GM21381 (cell line): Measurements from ENCODE around the gene SLC2A9.

ENCODE experiments used
- ATAC-seq: cut with Tn5 transposase; IDR thresholded peaks from one replicate; pipeline ENCODE4 v1.9.1; 2021; ENCODE audit warnings: mild to moderate bottlenecking, moderate library complexity; ENCODE audit not compliant: unreplicated experiment

Gene SLC2A9

DNA sequence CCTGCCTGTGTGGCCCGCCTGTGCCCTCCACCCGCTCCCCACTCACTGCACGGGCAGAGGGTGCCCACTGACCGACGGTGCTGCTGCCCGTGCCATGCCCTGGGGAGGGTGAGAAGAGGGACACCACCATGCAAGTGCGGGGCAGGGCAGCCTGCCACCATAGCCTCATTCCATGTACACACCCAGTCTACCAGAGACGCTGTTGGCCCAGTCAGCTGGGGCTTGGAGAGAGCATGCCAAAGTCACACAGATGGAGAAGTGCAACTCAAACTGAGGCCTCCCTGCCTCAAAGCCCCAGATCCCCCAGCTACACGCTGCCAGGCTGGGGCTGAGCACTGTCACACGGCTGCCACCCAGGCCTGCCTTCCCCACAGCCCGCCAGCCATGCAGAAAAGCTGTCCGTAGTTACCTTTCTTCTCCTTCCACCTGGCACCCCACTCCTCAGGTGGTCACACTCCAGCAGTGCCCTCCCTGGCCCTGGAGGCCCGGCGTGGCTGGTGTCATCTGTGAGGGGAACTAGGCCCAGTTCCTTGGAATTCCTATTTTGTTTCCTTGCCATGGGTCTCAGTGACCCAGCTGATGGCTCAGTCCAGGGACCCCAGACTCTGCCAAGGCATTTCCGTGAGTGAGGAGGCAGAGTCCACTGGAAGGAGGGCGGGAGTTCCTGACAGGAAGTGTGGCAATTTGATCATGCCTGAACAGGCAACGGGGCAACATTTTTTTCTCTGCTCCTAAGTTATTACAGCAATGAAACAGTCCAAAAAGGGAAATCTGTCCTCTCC lies at the start of gene SLC2A9:
TSS of gene SLC2A9 (minus strand) at position 627 of the 782 bp plus-strand sequence. CDS start at position 559, 68 bp downstream.
- ATAC-seq: no peak

DNA sequence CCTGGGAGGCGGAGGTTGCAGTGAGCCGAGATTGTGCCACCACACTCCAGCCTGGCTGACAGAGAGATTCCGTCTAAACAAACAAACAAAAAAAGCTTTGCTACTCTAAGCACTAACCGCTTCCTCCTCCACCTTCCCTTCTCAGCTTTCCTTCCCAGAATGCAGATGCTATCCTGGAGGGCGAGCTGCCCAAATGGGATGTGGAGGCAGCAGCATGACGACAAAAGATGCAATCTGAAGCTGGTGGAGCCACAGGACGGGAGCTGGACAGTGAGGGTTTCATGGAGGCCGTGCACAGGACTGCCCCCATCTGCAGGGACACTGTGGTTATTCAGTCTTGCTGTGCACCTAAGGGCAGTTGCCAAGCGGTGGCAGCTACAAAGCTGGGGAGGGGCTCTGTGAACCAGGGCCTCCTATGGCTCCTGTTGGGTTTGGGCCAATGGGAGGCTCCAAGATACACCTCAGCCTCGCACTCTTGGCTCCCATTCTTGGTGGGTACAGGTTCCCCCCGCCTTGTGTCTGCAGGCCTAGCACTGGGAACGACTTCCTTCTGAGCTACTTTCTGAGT lies 47.9 kb upstream of the SLC2A9 start:
- no peak for ATAC-seq

DNA sequence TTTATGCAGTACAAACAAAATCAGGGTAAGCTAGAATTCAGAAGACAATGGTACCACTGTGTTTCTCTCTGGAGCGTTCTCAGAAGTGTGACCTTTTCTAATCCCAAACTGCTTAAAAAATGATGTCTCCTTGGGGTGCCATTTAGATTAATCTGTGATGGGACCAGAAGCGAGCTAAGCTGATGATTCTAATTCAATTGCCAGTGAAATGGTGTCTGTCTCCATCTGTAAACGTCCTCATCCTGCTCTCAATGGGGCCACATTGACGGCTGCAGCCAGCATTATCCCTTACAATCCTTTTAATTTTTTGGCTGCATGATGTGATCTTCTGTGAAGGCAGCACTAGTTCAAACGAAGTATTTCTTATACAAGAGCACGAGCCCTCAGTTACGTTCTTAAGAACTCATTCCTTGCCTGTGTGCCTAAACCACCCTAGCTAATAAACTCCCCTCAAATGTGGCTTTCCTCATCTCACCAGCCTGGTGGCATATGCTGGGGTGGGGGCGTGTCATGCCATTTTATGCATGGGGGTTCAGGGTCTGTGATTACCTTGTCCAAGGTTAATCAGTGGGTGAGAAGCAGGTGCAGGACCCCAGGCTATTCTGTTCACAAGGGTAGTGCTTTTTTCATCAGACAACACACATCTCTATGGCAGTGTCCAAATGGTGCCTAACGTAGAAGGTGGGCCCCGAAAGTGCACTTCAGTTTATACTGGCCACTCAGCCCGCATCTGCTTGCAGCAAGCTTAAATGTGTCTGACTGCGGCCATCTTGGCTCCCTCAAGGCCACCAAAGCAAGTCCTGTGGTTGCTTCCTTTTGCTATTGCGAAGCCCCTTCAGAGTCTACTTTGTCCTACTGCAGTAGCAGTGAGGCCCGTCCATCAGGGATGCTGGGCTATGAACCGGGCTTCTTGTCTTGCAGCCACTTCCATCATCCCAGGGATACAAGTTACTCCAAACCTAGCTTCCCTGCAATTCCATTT lies 45.7 kb upstream of the SLC2A9 start:
- ATAC-seq: no peak

DNA sequence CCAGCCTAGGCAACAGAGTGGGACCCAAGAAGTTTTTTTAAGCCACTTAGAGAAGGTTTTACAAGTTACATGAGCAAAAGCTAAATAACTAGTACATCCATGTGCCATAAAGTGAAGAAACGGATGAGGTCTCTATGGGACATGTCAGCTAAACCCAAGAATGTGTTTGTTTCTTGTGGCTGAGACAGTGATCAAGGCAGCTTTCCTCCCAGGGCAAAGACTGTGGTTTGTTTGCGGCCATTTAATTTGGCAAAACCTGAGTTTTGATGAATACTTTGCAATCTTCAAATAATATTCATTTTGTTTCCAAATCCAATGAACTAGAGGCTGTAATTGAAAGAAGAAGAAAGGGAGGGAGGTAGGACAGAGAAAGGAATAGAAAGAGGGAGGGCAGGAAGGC lies 44.9 kb upstream of the SLC2A9 start:
- no peak for ATAC-seq

DNA sequence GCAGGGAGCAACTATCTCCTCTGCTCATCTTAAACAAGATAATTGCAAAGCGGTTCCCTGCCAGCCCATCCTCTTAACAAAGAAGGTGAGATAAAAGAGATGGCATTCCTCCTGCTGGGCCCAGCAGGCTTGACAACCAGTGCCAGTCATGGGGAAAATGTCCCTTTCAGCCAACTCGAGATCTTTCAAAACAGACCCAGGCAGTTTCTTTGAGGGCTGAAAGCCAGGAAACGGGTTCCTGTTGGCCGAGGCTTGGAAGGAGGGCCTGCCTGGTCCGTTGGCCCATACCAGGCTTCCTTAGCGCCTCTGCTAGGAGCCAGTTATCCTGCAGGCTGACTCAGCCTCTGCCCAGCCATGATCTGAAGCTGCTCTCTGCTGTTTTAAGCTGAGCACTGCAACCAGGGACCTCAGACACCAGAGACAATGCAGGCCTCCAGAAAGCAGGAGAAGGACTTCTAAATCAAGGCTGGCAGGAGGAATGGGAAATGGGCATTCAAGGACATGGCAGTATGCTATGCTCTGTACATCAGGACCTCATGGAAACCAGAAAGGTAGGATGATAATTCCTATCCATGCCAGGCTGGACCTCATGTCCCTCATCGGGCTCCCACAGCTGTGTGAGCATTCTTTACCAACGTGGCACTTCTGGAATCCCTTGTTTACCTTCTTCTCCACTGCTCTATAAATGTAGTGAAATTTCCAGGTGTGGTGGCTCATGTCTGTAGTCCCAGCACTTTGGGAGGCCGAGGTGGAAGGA lies 42.4 kb upstream of the SLC2A9 start:
- ATAC-seq: no peak

DNA sequence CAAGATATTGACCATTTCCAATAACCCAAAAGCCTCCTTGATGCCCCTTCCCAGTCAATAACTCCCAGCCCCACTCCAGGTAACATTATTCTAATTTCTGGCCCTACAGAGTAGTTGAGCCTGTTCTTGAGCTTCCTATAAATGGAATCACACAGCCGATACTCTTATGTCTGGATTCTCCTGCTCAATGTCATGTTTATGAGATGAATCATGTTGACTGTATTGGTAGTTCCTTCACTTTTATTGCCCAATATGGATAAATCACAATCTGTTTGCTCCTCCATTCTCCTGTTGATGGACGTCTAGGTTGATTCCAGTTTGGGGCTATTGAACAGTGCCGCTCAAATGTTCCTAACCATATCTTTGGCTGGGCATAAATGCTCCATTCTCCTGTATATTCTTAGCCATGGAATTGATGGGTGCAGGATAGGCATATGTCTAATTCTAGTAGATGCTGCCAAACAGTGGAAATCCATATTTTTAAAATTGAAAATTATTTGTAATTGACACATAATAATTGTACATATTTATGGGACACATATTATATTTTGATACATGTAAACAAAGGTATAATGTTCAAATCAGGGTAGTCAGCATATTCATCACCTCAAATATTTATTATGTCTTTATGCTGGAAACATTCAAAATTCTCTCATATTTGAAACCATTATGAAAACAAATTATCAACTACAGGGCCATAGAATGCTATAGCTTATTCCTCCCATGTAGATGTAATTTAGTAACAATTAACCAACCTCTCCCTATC lies 40.5 kb upstream of the SLC2A9 start:
- ATAC-seq: no peak

DNA sequence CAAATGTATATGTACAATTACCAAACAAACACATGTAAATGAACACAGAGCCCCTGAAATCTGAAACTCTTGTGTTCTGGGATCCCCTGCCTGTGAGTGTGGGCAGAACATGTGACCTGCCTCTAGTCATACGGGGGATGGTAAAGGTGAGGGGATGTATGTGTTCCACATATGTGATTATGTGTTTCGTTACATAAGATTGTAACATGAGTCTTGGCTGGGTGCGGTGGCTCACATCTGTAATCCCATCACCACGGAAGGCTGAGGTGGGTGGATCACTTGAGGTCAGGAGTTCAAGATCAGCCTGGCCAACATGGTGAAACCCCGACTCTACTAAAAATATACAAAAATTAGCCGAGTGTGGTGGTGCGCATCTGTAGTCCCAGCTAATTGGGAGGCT lies 37.1 kb upstream of the SLC2A9 start:
- no peak for ATAC-seq

DNA sequence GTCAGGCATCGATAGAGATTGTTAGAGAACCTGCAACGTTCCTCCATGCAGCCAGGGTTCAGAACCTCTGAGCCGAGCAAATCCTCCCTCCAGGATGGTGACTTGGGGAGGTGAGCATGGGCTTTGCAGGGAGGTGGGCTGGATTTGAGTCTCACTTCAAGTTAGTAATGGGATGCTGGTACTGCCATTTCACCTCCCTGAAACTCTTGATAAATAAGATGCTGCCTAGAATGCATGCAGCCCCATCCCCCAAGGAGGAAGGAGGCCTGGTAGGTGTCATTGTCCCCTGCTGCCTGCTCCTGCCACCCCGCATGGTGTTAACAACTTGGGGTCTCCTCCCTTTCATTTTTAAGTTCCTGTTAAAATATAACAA lies 35.7 kb upstream of the SLC2A9 start:
- ATAC-seq: no peak

DNA sequence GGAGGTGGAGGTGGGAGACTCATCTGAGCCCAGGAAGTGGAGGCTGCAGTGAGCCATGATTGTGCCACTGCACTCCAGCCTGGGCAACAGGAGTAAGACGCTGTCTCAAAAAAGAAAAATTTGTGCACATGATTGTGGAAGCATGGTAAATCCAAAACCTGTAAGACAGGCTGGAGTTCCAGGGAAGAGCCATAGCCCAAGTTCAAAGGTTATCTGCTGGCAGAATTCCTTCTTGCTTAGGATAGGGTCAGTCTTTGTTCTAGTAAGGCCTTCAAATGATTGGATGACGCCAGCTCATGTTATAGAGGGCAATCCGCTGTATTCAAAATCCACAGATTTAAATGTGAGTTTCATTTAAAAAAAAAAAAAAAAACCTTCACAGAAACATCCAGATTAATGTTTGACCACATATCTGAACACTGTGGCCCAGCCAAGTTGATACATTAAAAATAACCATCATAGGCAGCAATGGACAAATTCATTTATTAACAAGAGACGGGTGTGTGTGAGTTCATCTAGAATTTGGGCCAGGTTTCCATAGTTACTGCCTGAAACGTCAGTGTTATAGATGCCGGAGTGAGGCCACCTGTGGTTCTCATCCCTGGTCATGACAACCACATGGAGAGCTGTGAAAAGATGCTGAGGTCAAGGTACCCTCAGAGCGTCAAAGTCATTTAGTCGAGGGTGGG lies 35.2 kb upstream of the SLC2A9 start:
- no peak for ATAC-seq

DNA sequence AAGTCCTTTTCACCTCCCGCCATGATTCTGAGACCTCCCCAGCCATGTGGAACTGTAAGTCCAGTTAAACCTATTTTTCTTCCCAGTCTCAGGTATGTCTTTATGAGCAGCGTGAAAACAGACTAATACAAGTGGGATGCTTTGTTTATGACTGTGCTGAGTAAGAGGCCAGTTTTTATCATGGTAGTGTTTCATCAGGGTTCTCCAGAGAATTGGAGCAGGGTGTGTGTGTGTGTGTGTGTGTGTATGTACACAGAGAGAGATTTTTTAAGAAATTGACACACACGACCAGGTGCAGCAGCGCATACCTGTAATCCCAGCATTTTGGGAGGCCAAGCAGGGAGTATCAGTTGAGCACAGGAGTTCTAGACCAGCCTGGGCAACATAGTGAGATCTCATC lies 34.6 kb upstream of the SLC2A9 start:
- ATAC-seq: no peak

DNA sequence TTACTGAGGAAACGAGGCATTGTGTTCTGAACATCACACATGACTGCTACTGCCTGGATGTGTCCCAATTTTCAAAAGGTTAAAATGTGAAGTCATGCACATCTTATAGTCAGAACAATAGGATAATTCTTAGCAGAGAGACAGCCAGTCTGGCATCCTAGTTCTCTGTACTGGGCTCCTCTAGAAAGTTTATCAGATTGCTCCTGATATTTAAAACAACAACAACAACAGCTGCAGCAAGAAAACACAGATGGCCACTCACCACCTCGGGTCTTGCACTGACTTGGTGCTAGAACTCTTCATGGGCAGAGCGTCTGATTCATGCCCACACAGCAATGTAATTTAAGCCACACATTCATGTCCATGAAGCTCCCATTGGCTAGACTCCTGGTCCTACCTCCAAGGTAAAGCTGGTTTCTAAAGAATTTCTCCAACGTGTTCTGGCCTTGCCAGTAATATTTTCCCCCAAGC lies 33.3 kb upstream of the SLC2A9 start:
- ATAC-seq: no peak

DNA sequence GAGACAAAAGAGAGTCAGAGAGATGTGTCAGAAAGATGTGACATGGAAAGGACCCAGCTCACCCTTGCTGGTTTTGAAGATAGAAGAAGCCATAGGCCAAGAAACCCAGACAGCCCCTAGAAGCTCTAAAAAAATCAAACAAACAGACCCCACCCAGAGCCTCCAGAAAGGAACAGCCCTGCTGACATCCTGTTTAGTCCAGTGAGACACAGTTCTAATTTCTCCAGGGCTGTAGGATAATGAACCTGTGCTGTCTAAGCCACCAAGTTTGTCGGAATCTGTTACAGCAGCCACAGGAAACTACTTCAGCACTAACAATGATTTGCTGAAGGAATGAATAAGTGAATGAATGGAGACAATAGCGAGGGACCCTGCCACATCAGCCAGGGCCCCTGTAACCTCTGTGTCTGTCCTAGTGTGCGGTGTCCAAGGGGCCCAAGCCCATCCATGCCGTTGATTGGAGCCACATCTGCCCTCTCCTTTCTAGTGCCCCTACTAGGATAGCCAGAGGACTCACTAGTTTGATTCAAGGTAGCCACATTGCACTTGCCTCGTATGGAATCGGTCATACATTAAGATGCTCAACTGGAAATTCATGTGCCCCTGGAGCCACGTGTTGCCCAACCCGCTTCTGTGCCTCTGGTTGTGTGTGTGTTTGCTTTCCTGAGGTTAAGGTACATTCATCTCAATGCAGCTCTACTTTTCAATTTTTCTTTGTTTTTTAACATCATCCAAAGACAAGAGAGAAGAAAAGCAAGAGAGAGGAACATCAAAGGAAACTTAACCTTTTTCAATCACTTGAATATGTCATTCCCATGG lies 32.5 kb upstream of the SLC2A9 start:
- no peak for ATAC-seq

DNA sequence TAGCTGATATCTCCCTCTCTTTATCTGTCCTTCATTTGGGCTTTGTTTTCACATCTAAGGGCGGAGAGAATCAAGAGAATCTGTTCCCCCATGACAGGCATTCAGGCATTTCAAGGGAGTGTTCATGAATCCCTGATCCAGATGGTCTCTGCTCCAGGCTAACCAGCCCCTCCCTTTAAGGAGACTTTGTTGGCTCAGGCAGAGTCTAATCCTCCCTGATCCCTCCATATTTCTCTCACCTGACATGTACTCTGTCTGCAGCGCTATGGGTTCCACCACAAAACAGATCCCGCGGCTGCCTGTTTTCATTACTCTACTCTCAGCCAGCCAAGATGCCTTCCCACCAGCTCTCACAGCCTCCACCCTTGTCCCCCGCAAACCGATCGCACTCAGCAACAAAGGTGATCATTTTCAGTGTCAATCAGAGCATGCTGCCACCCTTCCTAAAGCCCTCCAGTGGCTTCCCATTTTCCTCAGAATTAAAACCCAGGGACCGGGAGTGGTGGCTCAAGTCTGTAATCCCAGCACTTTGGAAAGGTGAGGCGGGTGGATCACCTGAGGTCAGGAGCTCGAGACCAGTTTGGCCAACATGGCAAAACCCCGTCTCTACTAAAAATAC lies 30.3 kb upstream of the SLC2A9 start:
- ATAC-seq: no peak

DNA sequence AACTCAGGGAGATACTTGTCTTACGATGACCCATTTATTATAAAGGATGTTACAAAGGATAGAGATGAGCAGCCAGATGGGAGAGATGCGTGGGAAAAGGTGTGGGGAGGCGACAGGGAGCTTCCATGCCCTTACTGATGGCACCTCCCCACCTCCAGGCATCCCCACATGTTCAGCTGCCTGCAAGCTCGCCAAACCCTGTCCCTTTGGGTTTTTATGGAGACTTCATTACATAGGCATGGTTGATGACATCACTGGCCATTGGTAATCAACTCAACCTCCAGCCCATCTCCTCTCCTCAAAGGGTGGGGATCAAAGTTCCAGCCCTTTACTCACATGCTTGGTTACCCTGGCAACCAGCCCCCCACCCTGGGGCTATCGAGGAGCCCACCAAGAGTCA lies 29.4 kb upstream of the SLC2A9 start:
- no peak for ATAC-seq

DNA sequence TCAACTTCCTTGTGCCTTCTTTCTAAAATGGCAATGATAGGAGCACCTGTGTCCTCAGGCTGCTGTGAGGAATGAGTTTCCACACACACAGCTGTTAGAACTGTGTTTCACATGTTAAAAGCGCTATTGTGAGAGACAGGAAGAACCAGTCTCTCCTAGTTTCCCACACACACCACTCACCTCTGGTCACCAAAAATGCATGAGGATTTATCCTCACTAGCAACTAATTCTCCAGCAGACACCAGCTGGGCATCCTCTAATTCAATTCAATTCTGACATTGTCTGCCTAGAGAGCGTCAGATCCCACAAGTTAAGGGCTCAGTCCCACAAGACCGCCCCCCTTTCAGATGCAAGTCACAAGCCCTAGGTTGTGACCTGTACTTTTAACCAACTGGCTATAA lies 29.0 kb upstream of the SLC2A9 start:
- ATAC-seq: no peak

DNA sequence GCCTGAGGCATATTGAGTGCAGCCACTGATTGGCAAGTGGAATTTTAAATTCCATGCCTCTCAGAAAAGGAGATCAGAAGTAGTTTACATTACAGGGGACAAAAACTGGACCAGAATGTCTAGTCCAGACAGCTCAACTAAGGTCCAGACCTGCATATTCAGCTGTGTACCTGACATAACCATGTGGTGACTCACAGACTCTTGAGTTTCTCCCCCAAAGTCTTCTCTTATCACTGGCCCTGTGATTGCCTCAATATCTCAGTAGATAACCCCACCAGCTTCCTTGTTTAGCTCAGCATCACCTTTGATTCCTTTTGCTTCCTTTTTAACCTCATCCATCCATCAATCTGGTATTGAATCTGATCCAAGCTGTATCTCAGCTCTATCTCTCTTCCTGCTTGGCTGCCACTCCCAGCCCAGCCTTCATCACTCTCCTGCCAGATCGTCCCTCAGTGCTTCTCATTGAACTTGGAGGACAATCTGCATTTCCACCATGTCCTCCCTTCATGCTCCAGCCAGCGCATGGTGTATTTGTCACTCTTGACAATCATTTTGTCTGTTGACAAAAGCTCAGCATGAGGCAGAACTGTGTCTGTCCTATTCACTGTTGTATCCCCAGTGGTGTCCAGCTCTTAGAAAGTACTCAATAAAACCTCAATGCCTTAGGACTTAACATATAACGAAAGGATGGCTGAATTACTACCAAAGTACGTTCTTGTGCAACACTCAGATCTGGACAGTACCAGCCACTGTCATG lies 27.8 kb upstream of the SLC2A9 start:
- ATAC-seq: no peak

DNA sequence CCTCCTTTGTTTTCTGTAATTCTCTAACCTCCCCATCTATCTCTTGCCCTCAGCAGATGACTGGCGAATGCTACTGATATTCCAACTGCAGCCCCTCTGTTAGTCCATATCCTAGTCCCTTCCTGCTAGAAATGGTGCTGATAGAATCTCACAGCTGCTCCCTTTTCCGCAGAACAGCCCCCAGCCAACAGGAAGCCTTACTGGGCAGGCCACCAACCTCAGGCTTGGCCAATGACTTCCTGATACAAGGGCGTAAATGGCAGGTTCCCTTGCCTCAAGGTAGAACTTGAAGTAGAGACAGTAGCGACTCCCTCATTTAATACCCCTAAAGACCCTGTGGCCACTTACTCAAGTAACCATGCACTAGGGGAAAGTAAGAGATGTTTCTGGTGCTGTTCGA lies 26.7 kb upstream of the SLC2A9 start:
- no peak for ATAC-seq
